ENCODE measurements around the gene ARG2.

The ARG2 gene

DNA sequence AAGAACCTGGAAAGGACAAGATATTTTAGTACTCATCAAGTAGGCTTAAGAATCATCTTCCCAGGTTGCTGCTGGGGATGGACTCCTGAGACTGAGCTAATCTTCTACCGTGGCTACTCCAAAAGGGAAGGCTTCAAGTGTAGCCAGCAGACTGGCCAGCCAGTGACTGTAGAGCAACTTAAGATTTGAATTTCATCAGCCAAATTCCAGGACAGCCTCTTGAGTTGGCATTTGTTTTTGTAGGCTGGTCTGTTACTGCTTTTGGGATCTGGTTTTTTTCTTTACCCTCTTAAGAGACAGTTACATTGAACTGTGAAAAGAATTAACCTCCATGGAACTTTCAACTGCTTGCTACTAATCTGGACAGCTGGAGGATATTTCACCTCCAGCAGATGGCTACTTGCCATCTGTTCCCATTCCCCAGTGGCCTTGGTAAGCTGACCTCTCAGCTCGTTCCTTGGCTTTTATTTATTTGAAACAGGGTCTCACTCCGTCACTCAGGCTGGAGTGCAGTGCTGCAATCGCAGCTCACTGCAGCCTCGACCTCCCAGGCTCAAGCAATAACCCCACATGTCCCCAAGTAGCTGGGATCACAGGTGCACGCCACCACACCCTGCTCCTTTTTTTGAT lies 34.0 kb downstream of the ARG2 start:
- TF ChIP-seq, protein P1, sequence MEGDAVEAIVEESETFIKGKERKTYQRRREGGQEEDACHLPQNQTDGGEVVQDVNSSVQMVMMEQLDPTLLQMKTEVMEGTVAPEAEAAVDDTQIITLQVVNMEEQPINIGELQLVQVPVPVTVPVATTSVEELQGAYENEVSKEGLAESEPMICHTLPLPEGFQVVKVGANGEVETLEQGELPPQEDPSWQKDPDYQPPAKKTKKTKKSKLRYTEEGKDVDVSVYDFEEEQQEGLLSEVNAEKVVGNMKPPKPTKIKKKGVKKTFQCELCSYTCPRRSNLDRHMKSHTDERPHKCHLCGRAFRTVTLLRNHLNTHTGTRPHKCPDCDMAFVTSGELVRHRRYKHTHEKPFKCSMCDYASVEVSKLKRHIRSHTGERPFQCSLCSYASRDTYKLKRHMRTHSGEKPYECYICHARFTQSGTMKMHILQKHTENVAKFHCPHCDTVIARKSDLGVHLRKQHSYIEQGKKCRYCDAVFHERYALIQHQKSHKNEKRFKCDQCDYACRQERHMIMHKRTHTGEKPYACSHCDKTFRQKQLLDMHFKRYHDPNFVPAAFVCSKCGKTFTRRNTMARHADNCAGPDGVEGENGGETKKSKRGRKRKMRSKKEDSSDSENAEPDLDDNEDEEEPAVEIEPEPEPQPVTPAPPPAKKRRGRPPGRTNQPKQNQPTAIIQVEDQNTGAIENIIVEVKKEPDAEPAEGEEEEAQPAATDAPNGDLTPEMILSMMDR (IDR thresholded peaks at IDR 0.05; ENCODE audit: control insufficient read depth, insufficient read depth, low read depth, low read length, missing control alignments) = no peak
- H3K4me3 ChIP-seq (ENCODE audit: control insufficient read depth, low read depth, low read length) = no peak overlapping the region
- DNase-seq (ENCODE audit: low read depth) = peak; percentile 71

DNA sequence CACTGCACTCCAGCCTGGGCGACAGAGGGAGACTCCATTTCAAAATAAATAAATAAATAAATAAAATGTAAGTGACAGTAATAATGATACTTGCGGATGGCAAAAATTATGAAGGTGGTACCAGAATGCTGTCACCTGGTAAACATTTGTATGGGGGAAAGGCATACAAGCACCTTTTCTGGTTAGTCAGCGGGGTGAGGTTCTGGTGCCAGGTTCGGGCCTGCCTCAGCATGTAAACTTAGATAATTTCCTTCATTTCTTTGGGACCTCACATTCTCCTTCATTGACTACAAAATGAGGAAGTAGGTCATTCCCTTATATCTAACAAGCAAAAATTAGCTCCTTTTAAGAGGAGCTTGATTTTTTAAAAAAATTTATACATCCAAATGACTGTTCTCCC lies 43.9 kb downstream of the ARG2 start:
- no peak for DNase-seq (ENCODE audit: low read depth)
- TF ChIP-seq, protein P1 (IDR thresholded peaks at IDR 0.05; ENCODE audit: control insufficient read depth, insufficient read depth, low read depth, low read length, missing control alignments) = no peak
- no peak overlapping the region for H3K4me3 ChIP-seq (ENCODE audit: control insufficient read depth, low read depth, low read length)

DNA sequence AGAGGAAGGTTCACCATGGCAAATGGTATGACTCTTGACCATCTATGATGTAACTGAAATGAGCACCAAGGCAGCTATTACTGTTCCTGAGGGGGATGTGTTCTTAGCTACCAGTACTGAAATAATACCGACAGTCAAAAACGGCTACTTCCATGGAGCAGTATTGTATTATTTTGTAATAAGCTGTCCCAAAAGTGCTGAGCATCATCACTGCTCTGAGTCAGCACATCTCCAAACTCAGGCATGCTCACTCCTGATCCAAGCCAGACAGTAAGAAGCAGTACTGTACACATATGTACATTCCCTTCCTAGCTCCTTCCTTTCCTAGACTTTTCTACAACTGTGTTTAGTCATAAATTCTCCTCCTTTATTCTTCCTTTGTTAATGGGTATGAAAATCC lies 46.1 kb downstream of the ARG2 start:
- TF ChIP-seq, protein P1 (IDR thresholded peaks at IDR 0.05; ENCODE audit: control insufficient read depth, insufficient read depth, low read depth, low read length, missing control alignments) = no peak
- H3K4me3 ChIP-seq (ENCODE audit: control insufficient read depth, low read depth, low read length) = no peak overlapping the region
- DNase-seq (ENCODE audit: low read depth) = peak; percentile 38

DNA sequence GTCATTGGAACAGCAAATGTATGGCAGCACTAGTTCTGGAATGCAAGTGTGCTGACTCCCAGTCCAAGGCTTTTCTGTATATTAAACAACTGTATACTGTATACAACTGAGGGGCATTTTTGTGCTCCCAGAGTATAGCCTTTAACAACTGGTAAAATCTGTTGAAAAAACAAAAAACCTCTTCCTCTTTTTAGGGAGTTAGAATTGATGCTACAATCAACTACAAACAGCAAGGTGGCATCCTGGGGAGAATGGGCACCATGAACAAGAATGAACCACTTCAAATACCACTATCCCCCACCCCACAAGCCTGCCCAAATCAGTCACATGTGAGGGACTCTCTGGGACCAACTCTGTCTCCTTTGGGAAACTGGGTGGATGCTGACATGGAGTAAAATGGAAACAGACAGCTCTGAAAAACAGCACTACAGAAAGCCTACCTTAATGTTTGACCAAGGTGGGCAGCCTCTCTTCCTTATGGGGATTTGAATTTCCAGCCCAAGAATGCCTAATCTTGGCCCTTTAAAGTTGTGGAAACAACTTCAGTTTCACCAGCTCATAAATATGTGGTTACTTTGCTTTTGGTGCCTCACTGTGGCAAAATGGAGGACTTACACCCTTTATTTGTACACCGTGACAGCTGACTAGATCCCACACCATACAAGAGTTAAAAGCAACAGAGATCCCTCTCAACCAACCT lies 47.2 kb downstream of the ARG2 start:
- TF ChIP-seq, protein P1 (IDR thresholded peaks at IDR 0.05; ENCODE audit: control insufficient read depth, insufficient read depth, low read depth, low read length, missing control alignments) = peak; percentile 69
- H3K4me3 ChIP-seq (ENCODE audit: control insufficient read depth, low read depth, low read length) = no peak overlapping the region
- peak; percentile 40 for DNase-seq (ENCODE audit: low read depth)

DNA sequence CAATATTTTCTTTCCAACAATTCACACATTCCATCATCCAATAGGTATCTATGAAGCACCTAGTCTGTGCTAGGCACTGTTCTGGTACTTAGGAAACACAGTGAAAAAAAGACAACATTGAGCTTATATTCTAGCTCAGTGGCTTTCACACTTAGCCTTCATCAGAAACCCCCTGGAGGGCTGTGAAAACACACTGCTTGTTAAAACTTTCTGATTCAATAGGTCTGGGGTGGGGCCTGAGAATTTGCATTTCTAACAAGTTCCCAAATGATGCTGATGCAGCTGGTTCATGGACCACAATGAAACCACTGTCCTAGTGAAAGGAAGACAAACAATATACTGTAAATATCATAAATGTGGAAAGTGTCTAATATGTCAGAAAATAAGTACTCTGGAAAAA lies 48.8 kb downstream of the ARG2 start:
- no peak for DNase-seq (ENCODE audit: low read depth)
- H3K4me3 ChIP-seq (ENCODE audit: control insufficient read depth, low read depth, low read length) = no peak overlapping the region
- TF ChIP-seq, protein P1 (IDR thresholded peaks at IDR 0.05; ENCODE audit: control insufficient read depth, insufficient read depth, low read depth, low read length, missing control alignments) = no peak

DNA sequence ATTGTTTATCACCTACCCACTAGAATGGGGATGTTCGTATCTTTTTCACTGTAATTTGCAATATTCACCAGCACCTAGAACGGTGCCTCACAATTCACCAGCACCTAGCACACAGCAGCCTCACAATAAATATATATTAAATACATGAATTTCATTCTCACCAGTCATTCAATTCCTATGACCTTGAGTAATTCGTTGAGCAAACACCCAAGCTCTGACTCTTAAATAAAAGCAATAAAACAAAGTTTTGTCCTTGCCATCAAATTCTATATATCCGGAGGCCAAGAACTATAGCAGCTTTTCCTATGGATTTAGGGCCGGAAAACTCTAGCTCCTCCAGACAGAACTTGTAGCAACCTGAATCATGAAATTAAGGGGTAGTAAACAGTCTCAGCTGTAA lies 53.7 kb downstream of the ARG2 start:
- no peak for DNase-seq (ENCODE audit: low read depth)
- TF ChIP-seq, protein P1 (IDR thresholded peaks at IDR 0.05; ENCODE audit: control insufficient read depth, insufficient read depth, low read depth, low read length, missing control alignments) = no peak
- peak overlapping the region; percentile 71 for H3K4me3 ChIP-seq (ENCODE audit: control insufficient read depth, low read depth, low read length)
